Amniotic epithelial cell (primary cell): ENCODE measurements around the gene PTCH2.

Experiments
- DNase-seq: peaks from one replicate; pipeline ENCODE4 v3.0.0-alpha.2; 2010; ENCODE audit warnings: low read depth

The PTCH2 gene, protein sequence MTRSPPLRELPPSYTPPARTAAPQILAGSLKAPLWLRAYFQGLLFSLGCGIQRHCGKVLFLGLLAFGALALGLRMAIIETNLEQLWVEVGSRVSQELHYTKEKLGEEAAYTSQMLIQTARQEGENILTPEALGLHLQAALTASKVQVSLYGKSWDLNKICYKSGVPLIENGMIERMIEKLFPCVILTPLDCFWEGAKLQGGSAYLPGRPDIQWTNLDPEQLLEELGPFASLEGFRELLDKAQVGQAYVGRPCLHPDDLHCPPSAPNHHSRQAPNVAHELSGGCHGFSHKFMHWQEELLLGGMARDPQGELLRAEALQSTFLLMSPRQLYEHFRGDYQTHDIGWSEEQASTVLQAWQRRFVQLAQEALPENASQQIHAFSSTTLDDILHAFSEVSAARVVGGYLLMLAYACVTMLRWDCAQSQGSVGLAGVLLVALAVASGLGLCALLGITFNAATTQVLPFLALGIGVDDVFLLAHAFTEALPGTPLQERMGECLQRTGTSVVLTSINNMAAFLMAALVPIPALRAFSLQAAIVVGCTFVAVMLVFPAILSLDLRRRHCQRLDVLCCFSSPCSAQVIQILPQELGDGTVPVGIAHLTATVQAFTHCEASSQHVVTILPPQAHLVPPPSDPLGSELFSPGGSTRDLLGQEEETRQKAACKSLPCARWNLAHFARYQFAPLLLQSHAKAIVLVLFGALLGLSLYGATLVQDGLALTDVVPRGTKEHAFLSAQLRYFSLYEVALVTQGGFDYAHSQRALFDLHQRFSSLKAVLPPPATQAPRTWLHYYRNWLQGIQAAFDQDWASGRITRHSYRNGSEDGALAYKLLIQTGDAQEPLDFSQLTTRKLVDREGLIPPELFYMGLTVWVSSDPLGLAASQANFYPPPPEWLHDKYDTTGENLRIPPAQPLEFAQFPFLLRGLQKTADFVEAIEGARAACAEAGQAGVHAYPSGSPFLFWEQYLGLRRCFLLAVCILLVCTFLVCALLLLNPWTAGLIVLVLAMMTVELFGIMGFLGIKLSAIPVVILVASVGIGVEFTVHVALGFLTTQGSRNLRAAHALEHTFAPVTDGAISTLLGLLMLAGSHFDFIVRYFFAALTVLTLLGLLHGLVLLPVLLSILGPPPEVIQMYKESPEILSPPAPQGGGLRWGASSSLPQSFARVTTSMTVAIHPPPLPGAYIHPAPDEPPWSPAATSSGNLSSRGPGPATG

DNA sequence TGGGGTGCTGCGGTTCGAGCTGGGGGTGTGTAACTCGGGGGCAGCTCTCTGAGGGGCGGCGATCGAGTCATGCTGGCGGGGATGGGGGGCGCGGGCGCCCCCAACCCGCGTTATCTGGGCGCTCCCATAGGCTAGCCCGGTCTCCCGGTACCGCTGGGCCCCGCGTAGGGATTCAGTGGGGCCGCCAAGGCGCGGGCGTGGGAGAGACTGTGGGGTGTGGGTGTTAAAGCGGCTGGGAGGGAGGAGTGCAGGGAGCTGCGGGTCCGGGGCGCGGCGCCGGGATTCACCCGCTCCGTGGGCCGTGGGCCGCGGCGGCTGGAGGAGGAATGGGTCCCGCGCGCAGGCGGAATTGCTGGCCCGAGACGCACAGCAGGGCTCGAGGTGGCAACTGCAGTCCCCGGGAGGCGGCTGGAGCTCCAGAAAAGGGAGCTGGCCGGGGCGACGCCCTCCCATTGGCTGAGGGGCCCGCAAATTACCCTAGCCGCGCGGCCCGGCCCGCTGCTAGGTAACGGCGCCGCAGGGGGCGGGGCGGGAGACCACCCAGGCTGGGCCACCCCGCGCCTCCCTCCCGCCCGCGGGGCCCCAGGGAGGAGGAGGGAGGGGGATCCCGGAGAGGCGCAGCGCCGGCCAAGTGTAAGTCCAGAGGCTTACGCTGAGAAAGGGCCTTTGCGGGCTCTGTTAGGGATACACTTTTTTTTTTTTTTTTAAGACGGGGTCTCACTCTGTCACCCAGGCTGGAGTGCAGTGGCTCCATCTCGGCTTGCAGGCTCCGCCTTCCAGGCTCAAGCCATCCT, at the start of gene PTCH2:
Gene PTCH2, minus strand, starts transcription at position 392 of the 794 bp plus-strand sequence. Its CDS starts 321 bp downstream, at position 71.
- DNase-seq = peak; percentile 54

DNA sequence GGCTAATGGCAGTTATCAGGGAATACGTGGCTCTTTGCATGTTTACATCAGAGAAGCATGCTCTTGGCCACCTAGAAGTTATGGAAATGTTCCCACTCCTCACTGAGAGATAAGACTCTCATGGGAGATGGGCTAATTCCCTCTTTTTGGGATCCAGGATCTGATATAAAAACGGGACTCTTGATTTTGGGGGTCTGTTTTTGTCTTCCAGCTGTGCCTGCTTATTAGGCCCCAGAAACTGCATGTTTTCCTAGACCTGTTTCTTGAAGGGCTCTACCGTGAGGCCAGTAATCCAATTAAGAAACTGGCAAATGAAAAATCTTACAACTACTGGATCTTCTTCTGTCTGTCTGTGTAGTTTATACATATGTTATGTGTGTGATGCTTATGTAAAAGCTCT, 47.0 kb upstream of the PTCH2 start:
- DNase-seq = peak; percentile 47

DNA sequence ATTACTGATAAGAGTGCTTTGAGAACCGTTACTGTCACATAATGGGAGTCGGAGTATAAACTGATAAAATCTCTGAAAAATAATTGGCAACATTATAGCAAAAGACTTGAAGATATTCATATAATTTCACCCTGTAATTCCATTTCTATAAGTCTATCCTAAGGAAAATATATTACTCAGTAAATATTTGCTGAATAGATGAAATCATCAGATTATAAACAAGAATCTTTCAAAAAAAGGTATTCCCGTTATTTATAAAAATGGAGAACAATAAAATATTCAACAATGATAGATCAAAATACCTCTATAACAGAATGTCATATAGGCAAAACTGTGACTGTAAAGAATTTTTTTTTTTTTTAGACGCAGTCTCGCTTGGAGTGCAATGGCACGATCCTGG, 42.4 kb upstream of the PTCH2 start:
- DNase-seq = no peak

DNA sequence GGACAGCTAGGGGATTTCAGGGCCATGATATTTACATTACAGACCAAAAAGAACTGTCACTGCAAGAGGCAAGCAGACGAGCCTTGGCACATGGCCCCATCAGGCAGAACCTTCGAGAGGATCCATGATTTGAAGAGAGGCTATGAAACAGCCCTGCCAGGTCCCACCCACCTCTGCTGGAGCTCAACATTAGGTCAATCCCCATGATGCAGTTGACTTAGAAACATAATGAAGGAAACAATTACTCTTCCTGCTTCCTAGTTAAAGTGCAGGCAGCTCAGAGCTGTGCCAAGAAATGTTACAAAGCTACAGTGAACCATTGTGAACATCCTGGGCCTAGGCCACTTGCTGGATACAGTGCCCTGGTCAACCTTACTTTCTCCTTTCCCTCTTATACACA, 41.7 kb upstream of the PTCH2 start:
- DNase-seq = no peak

DNA sequence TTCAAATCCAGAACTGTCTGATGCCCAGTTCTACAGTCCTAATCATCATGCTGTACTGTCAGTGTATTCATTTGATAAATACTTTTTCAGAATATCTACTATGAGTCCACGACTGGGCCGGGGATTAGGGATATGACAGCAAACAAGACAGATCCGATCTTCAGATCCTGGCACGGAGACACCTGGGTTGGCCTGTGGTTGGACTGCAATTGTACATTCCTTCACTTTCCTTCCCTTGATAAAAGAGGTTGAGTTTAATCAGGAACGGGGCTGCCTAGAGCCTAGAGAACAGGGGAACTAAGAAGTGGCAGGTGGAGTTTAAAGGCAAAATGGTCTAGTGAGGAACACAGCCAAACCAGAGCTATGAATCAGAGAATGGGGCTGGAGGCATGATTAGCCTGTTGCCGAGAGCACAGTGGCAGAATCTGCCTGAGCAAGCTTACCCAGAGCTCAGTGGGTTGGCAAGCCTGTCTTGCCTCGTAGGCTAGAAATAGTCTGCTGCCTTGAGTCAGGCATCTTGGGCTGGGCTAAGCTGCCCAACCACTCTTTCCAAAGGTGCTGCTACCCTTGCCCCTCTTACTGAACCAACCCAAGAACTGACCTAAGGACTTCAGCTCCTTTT, 38.1 kb upstream of the PTCH2 start:
- DNase-seq = peak; percentile 96

DNA sequence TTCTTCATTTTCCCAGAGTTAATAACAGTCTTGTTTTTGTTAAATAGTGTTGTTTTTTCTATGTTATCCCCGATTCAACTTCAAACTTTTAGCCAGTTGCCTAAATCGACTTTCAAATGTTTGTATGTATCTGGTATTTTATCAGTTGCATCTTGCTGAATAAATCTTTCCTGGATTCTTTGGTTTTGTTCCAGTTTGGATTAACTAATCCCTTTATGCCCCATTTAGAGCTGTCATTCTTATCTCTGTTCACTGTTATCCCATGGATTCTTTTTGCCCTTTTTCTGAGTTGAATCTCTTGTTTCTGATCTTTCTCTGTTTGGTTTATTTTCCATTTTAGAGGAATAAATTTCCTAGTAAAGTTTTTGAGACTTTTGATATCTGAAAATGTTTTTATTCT, 31.1 kb upstream of the PTCH2 start:
- peak; percentile 70 for DNase-seq

DNA sequence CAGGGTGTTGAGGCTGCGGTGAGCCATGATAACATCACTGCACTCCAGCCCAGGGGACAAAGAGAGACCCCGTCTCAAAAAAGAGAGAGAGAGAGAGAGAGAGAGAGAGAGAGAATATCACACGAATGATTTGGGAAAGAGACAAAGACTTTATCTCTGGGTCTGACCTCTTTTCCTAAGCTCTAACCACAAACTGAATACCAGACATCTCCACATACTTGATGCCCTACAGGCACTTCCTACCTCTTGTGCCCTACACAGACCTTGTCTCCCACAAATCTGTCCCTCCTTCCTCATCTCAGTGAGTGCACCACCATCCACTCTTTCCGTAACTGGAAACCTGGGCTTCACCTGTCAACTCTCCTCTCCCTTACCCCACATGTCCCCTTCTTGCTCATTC, 27.0 kb upstream of the PTCH2 start:
- DNase-seq = peak; percentile 55

DNA sequence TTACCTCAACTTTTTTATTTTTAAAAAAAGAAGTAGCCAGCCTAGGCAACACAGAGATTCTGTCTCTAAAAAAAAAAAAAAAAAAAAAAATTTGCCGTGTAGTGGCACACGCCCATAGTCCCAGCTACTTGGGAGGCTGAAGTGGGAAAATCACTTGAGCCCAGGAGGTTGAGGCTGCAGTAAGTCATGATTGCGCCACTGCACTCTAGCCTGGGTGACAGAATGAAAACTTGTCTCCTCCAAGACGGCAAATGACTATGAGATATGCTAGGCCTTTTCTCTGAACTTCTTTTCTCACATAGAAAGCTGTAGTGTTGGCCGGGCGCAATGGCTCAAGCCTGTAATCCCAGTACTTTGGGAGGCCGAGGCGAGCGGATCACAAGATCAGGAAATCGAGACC, 24.7 kb upstream of the PTCH2 start:
- DNase-seq = no peak

DNA sequence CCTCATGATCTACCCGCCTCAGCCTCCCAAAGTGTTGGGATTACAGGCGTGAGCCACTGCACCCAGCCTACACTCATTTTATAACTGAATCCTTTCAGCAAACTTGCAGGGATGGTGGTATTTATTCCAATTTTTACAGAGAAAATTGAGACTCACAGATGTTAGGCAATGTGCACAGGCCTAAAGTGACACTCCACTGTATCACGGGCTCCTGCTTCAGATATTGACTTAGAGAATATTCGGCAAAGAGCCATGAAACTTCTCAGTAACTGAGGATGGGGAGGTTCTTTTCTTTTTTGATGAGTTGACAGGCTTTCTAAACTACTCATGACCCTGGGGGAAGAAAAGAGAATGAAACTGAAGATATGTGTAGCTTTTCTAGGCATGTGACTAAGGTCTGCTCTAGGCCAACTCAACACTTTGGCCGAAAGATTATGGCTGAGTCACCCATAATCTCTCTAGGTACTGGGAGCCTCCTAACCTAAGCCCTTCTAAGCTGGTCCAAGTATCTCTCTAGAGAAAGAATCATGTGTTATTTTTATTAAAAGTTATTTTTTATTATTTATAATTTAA, 19.9 kb upstream of the PTCH2 start:
- peak; percentile 77 for DNase-seq

DNA sequence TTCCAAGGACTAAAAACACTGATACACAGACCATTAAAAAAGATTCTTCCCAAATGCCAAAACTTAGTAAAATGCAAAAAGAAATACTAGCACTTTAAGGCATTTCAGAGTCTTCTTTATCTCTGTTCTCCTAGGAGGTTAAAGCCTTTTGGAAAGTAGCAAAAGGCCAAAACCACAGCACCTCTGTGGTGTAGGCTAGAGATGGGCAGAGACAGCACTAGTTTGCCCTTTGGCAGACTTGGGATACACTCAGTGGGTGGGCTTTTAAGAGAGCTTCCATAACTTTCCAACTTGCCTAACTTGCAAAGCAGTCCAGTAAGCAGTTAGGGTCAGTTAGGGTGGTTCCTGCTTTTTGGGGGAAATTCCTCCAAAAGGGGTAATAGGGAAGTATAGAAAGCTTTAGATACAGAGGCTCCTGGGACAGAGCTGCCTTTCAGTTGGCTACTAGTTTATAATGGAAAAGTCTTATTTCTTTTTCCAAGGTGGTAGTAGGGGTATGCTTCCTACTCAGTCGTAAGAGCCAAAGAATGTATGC, 17.9 kb upstream of the PTCH2 start:
- peak; percentile 66 for DNase-seq

DNA sequence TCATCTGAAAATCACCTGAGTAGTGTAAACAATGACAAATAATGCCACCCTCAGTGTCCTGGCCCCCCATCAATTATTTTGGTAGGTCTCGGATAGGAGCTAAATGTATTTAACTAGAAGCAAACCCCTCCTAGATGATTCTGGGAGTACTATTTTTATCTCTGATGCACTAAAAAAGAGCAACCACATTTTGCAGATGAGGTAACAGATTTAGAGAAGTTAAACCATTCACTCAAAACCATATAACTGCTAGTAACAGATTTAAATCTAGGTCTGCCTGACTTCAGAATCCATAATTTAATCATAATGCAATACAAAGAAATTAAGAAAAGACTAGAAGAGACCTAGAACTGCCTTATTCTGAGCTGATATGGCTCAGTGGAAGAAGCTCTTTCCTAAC, 17.3 kb upstream of the PTCH2 start:
- no peak for DNase-seq

DNA sequence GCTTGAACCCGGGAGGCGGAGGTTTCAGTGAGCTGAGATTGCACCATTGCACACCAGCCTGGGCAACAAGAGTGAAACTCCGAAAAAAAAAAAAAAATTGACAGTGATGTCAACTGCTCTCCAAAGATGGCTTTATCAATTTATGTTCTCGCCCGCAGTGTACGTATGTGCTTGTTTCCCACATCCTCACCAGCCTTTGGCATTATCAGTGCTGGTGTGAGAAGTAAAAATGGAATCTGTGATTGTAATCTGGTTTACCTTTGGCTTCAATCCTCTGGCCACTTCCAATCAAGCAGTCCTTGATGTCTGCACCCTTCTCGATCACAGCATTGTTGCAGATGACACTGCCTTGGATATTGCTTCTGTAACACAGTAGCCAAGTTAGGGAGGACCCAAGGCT, 14.4 kb upstream of the PTCH2 start:
- no peak for DNase-seq

DNA sequence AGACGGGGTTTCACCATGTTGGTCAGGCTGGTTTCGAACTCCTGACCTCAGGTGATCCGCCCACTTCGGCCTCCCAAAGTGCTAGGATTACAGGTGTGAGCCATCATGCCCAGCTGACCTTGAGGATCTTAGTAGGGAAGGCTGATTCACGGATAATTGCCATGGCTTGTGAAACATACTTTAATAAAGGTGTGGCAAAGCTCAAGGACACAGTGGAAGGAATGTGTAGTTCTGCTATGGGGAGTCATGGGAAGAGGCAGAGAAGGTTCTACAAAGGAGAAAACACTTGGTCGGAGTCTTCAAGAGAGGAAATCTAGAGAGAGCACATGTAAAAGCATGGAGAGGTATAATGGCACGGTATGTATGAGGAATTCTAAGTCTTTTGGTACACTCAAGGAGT, 12.7 kb upstream of the PTCH2 start:
- no peak for DNase-seq

DNA sequence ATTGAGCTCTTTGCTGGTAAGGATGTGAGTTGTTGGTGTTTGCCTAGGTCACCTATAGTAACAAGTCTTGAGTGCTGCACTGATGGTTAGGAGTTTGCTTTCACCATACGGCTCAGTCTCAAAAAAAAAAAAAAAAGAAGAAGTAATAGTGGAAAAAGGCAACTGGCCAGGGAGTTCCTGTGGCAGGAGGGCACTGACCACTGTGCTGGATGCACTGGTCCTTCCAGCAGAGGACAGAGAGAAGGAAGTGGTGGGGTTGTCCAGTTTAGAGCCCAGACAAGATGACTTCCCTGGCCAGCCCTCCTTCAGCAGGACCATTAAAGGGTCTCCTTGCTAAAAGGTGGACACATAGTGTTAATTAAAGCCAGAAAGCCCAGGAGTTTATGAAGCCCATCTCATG, 11.9 kb upstream of the PTCH2 start:
- DNase-seq = no peak

DNA sequence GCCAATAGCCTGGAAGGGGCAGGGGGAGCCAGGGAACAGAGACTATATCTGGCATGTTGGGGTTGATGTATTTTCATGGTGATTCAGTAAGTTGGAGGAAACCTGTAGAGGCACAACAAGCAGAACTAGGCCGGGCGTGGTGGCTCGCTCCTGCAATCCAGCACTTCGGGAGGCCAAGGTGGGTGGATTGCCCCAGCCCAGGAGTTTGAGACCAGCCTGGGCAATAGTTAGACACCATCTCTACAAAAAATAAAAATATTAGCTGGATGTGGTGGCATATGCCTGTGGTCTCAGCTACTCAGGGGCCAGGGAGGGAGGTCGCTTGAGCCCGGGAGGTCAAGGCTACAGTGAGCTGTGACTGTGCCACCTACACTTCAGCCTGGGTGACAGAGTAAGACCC, 10.1 kb upstream of the PTCH2 start:
- DNase-seq = no peak

DNA sequence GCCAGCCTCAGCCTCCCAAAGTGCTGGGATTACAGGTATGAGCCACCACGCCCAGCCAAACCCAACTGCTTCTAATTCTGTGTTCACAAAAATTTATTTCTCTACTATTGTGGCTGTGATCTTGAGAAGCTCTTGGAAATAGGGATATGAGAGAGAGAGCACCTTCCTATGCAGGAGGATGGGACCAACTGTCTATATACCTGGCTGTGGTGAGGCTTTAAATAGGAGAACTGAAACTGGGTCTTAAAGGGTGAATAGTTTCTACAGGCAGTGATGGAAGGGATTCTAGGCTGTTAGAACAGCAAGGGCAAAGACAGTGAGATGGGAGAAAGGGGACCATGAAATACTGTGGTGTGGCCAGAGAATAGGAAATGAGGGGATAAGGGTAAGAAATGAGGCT, 8.3 kb upstream of the PTCH2 start:
- DNase-seq = no peak

DNA sequence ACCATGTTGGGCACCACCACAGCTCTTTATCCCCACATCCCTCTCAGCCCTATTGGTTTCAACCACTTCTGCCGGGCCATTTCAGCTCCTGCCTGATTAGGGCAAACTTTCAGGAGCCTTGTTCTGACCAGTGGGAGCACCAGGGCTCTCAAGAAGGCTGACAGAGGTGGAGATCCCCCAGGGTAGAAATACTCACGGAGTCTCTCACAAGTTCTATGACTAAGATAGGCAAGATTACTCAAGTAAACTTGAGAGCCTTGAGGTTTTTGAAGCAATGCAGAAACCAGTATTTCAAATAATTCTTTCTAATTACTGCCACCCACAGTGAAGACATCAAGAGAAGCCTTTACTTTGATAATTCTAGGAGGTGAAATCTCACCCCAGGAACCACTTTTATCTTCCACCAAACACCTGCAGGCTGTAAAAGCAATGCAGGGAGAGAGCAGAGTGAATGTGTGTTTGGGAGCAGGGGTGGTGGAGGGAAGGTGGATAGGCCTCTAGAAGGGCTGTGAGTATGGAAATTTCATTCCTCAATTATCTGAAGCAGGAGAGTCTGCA, 6.6 kb upstream of the PTCH2 start:
- peak; percentile 65 for DNase-seq

DNA sequence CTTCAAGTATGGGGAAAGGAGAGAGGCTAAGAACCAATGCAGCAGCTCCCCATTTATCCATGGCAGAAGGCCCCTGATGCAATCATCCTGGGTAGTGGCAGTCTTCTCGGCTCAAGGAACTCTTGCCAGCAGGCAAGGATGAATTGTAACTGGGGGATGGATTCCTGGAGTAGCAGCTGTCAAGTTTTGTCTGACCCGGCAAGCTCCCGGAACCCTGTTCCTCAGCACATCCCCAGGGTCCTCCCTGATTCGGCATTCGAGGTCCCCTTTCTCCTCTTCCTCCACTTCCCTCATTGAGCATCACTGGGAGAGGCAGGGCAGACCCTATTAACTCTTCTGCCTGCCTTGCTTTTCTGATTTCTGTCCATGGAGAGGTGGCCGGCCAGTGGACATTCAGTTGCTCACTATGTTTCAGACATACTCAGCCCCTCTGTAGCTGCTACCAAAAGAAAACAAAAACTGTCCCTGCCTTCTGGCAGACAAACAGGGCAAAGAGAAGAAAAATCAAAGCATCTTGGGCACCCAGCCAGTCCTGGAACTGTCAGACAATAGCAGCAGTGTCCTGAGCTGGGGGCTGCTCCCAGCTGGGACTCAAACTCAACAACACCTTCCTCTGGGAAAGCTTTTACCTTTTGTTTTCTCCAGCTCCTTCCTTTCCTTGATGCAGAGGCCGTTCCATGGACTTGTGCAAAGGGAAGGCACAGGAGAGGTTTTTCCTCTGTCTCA, 5.6 kb upstream of the PTCH2 start:
- DNase-seq = no peak

DNA sequence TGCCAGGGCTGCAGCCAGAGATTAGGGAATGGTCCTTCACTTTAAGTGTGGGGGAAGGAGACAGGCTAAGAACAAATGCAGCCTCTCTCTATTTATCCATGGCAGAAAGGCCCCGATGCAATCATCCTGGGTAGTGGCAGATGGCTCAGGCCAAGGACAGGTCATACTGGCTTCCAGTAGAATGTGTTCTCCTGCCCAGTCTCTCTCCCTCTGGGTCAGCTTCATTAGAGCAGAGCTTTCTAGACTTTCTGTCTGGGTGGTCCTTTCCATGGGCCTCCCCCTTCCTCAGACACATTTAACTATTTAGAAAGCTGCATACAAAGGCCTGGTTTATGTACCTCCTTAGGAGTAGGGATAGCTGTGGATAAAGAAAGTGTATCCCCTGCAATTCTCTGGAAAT, 4.8 kb upstream of the PTCH2 start:
- no peak for DNase-seq

DNA sequence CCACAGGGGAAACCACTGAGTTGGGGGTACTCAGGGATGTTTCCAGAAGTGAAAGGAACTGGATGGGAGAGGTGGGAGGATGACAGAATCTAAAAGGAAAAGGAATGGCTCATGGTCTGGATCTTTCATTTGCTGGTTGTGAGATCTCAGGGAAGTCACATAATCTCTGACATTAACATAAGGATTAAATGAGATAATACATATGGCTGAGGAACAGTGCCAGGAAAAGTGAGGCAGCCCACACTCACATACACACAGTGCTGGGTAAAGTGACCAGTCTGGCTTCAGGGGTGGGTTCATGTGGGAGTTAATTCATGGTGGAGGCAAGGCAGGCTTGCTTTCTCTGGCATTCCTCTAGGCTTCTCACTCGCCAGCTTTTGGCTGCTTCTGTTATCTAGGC, 3.9 kb upstream of the PTCH2 start:
- no peak for DNase-seq
